Measurements from ENCODE around the gene FBRSL1.
"Not testable (repeated sequence)": the region's sequence is repeated elsewhere in the genome, so short reads cannot be mapped to it uniquely, and the experiment has no call there.

Gene FBRSL1

GRCh38 chr12:132453361-132454192 is 36.4 kb upstream of the FBRSL1 start:
- no peak for DNase-seq (ENCODE audit: low read depth, low spot score)
- H3K27ac ChIP-seq = no peak overlapping the region

DNA sequence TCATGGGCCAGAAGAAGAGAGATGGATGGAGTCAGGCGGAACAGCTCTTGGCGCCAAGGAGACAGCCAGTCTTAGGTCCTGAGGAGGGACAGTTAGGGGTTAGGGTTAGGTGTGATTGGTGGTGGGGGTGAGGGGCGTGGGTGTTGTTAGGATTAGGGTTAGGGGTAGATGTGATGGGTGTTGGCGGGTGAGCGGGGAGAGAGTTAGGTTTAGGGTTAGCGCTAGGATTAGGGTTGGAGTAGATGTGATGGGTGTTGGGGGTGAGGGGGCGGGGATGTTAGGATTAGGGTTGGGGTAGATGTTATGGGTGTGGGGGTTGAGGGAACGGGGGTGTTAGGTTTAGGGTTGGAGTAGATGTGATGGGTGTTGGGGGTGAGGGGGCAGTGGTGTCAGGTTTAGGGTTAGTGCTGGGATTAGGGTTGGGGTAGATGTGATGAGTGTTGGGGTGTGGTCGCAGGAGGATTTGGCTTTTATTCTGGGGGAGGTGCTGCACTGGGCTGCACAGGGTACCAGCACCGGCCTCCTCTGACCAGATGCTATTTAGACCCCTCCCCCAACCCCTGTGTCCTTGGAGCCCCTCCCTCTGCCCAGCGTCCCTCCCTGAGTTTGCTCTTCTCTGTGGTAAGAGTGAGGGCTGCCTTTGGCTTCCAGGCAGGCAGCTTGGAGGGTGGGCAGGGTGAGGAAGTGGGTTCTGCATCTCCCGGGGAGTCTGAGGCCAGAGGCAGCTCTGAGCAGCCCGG is 35.6 kb upstream of the FBRSL1 start:
- DNase-seq (ENCODE audit: low read depth, low spot score) = no peak
- H3K27ac ChIP-seq = no peak overlapping the region

- no peak for DNase-seq (ENCODE audit: low read depth, low spot score)
- H3K27ac ChIP-seq = no peak overlapping the region
Measured at GRCh38 chr12:132454933-132455418, 35.0 kb upstream of the FBRSL1 start.

- no peak for DNase-seq (ENCODE audit: low read depth, low spot score)
- H3K27ac ChIP-seq = no peak overlapping the region
Measured at GRCh38 chr12:132455565-132455964, 34.4 kb upstream of the FBRSL1 start.

- H3K27ac ChIP-seq = no peak overlapping the region
- DNase-seq (ENCODE audit: low read depth, low spot score) = no peak
Measured at GRCh38 chr12:132456186-132456943, 33.6 kb upstream of the FBRSL1 start.

- no peak overlapping the region for H3K27ac ChIP-seq
- no peak for DNase-seq (ENCODE audit: low read depth, low spot score)
Measured at GRCh38 chr12:132456944-132457495, 32.9 kb upstream of the FBRSL1 start.

DNA sequence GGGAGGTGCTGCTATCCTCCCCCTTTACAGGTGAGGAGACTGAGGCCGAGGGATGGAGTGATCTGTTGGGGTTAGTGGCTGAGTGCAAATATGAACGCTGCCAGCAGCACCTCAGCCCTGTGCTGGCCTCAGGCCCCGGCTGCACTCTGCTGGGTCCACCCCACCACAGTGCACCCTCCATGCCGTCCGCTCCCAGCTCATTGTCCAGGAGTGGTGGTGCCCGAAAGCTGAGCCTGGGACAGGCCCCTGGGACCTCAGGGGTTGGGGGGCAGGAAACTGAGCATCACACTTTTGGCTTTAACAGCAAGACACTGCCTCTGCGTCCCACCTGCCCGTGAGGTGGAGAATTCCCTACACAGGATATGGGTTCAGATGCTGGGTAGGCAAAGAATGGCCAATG is 31.5 kb upstream of the FBRSL1 start:
- H3K27ac ChIP-seq = no peak overlapping the region
- DNase-seq (ENCODE audit: low read depth, low spot score) = no peak

GRCh38 chr12:132458846-132459641 is 30.9 kb upstream of the FBRSL1 start:
- DNase-seq (ENCODE audit: low read depth, low spot score) = no peak
- H3K27ac ChIP-seq = no peak overlapping the region

DNA sequence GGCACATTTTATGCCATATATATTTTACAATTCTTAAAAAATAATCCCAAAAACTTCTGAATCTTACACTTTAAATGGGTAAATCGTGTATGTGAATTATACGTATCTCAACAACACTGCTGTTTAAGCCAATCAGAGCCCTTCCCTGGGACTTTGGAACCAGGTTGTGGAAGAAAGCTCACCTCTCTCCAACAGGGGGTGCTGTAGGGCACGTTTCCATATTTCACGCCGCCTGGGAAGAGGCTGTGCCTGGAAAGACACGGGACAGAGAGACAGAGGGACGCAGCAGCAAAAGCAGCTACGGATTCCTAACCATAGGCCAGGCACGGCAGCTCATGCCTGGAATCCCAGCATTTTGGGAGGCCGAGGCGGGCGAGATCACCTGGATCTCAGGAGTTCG is 29.4 kb upstream of the FBRSL1 start:
- DNase-seq (ENCODE audit: low read depth, low spot score) = no peak
- H3K27ac ChIP-seq = no peak overlapping the region

DNA sequence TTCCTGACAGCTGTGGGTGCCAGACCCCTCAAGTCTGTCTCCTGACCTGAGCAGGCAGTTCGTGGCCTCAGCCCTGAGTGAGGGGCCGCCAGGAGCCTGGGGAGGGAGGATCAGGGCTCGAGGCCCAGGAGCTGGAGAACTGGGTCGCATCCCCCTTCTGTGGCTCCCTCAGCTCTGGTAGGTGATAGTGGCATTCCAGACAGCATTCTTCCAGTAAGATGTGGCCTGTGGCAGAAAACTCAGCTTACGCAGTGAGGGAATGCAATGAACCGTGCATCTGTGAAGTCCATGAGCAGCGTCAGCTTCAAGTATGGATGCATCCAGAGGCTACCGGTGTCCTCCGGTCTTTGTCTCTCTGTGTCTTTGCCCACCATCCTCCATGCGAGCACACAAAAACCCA is 28.4 kb upstream of the FBRSL1 start:
- no peak for DNase-seq (ENCODE audit: low read depth, low spot score)
- H3K27ac ChIP-seq = no peak overlapping the region

- no peak overlapping the region for H3K27ac ChIP-seq
- no peak for DNase-seq (ENCODE audit: low read depth, low spot score)
Measured at GRCh38 chr12:132462788-132463187, 27.2 kb upstream of the FBRSL1 start.

- H3K27ac ChIP-seq; DNase-seq (ENCODE audit: low read depth, low spot score): not testable (repeated sequence)
Measured at GRCh38 chr12:132463284-132463924, 26.5 kb upstream of the FBRSL1 start.

DNA sequence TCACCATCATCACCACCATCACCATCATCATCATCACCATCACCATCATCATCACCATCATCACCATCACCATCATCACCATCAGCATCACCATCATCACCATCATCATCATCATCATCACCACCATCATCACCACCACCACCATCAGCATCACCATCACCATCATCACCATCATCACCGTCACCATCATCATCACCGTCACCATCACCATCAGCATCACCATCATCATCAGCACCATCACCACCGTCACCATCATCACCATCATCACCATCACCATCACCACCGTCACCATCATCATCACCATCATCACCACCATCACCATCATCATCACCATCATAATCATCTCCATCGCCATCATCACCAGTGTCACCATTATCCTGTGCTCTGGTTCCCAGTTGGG is 25.6 kb upstream of the FBRSL1 start:
- not testable (repeated sequence) for DNase-seq (ENCODE audit: low read depth, low spot score); H3K27ac ChIP-seq

DNA sequence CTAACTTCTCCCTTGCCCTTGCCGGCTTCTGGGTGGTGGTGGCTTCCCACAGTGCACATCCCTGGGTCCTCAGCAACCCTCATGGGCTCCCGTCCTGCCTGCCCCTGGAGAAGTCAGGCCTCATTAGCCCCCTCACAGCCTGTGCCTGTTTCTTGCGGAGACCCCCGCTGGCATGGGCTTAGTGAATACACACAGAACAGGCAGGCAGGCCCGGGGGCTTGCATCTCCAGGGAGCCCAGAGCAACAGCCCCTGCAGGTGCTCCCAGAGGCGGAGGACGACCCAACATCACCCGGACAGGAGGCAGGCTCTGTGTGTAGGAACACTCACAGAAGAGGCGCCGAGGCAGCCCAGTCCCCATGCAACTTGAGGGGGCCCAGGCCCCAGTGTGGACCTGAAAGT is 25.1 kb upstream of the FBRSL1 start:
- H3K27ac ChIP-seq = no peak overlapping the region
- DNase-seq (ENCODE audit: low read depth, low spot score) = no peak

- DNase-seq (ENCODE audit: low read depth, low spot score) = no peak
- no peak overlapping the region for H3K27ac ChIP-seq
Measured at GRCh38 chr12:132465269-132466190, 24.4 kb upstream of the FBRSL1 start.

GRCh38 chr12:132466241-132467201 is 23.4 kb upstream of the FBRSL1 start:
- DNase-seq (ENCODE audit: low read depth, low spot score) = no peak
- H3K27ac ChIP-seq = no peak overlapping the region

GRCh38 chr12:132467511-132467910 is 22.4 kb upstream of the FBRSL1 start:
- H3K27ac ChIP-seq = no peak overlapping the region
- no peak for DNase-seq (ENCODE audit: low read depth, low spot score)
